GM23338 (cell line): ENCODE measurements around the gene PIGU. TPM values are rescaled to one million over a fixed set of nuclear protein-coding genes. Genes with fewer than 3 reads are reported as not detected.

Experiments used
- ATAC-seq: fragments of 200-7000 bp; cut with Tn5 transposase; 3 replicates; pipeline ENCODE4 v1.9.1; 2020
- DNase-seq: peaks from one replicate; pipeline ENCODE4 v3.0.0-alpha.2; 2015; ENCODE audit warnings: low spot score
- H2AFZ ChIP-seq: fragments of 200-600 bp; sonication (generic); 2 replicates; pipeline ENCODE4 v1.8.0; 2016; ENCODE audit warnings: antibody characterized with exemption, mild to moderate bottlenecking, moderate library complexity
- H3F3A ChIP-seq: fragments of 200-600 bp; sonication (generic); replicated peaks from 2 replicates; pipeline ENCODE4 v1.8.0; 2017; ENCODE audit warnings: antibody characterized with exemption, mixed run types, low read depth
- H3K27ac ChIP-seq: fragments of 200-600 bp; sonication (generic); 2 replicates; pipeline ENCODE4 v1.6.1; 2016; ENCODE audit warnings: low read depth
- H3K27me3 ChIP-seq: fragments of 200-600 bp; sonication (generic); 2 replicates; pipeline ENCODE4 v1.8.0; 2016; ENCODE audit warnings: mild to moderate bottlenecking, mixed run types, moderate library complexity; ENCODE audit not compliant: insufficient read depth
- H3K36me3 ChIP-seq: fragments of 200-600 bp; sonication (generic); 2 replicates; pipeline ENCODE4 v1.8.0; 2016; ENCODE audit warnings: mild to moderate bottlenecking; ENCODE audit not compliant: insufficient read depth
- H3K4me1 ChIP-seq: fragments of 200-600 bp; sonication (generic); 2 replicates; pipeline ENCODE4 v1.8.0; 2016; ENCODE audit warnings: mild to moderate bottlenecking, moderate library complexity; ENCODE audit not compliant: insufficient read depth
- H3K4me2 ChIP-seq: fragments of 200-600 bp; sonication (generic); 2 replicates; pipeline ENCODE4 v1.7.1; 2017; ENCODE audit warnings: mixed run types
- H3K4me3 ChIP-seq: fragments of 200-600 bp; sonication (generic); 2 replicates; pipeline ENCODE4 v1.6.1; 2016; ENCODE audit warnings: mixed run types
- H3K79me2 ChIP-seq: fragments of 200-600 bp; sonication (generic); replicated peaks from 2 replicates; pipeline ENCODE4 v1.8.0; 2017; ENCODE audit warnings: mild to moderate bottlenecking; ENCODE audit not compliant: insufficient read depth
- H3K9me2 ChIP-seq: fragments of 200-600 bp; sonication (generic); 2 replicates; pipeline ENCODE4 v1.8.0; 2017; ENCODE audit not compliant: insufficient read depth
- H4K20me1 ChIP-seq: fragments of 200-600 bp; sonication (generic); replicated peaks from 2 replicates; pipeline ENCODE4 v1.8.0; 2017; ENCODE audit warnings: mild to moderate bottlenecking; ENCODE audit not compliant: insufficient read depth
- H3K27ac Mint-ChIP-seq: 2 replicates; pipeline ENCODE4 v1.8.0; 2020; ENCODE audit warnings: inconsistent platforms, mild to moderate bottlenecking, moderate library complexity, mixed read lengths
- H3K27me3 Mint-ChIP-seq: 3 replicates; pipeline ENCODE4 v1.8.0; 2022; ENCODE audit warnings: low read depth, mild to moderate bottlenecking, moderate library complexity, mixed read lengths, inconsistent platforms; ENCODE audit not compliant: insufficient read depth, poor library complexity
- H3K36me3 Mint-ChIP-seq: 3 replicates; pipeline ENCODE4 v1.8.0; 2021; ENCODE audit warnings: low read depth, mild to moderate bottlenecking, inconsistent platforms, moderate library complexity, mixed read lengths
- H3K4me1 Mint-ChIP-seq: 3 replicates; pipeline ENCODE4 v1.8.0; 2020; ENCODE audit warnings: mild to moderate bottlenecking, inconsistent platforms, mixed read lengths
- H3K4me3 Mint-ChIP-seq: 3 replicates; pipeline ENCODE4 v1.8.0; 2021; ENCODE audit warnings: moderate library complexity, mild to moderate bottlenecking, inconsistent platforms, mixed read lengths
- H3K9me3 Mint-ChIP-seq: 3 replicates; pipeline ENCODE4 v1.8.0; 2020; ENCODE audit warnings: moderate library complexity, mild to moderate bottlenecking, inconsistent platforms, mixed read lengths
- CREB1 ChIP-seq: fragments of 250-450 bp; sonication (Bioruptor Pico); IDR thresholded peaks from 2 replicates; pipeline ENCODE4 v1.5.0; 2020; ENCODE audit warnings: low read depth, mild to moderate bottlenecking, moderate library complexity
- CTCF ChIP-seq, 2 experiments: fragments of 200-600 bp in 1 of 2; sonication (generic) in 1 of 2; conservative IDR thresholded peaks; 2 replicates each; pipeline versions ENCODE4 v1.5.1 to v1.6.1; 2016 to 2017; ENCODE audit warnings: antibody characterized with exemption in 2 of 2, low read depth in 2 of 2, mild to moderate bottlenecking in 2 of 2, moderate library complexity in 1 of 2
- ETS1 ChIP-seq: IDR thresholded peaks from 2 replicates; pipeline ENCODE4 v1.6.1; 2016; ENCODE audit warnings: antibody characterized with exemption
- EZH2 ChIP-seq: fragments of 200-600 bp; sonication (generic); IDR thresholded peaks from one replicate; pipeline ENCODE4 v1.8.0; 2017; ENCODE audit warnings: antibody characterized with exemption, mild to moderate bottlenecking, low read depth; ENCODE audit not compliant: unreplicated experiment
- EZH2phosphoT487 ChIP-seq: fragments of 200-600 bp; sonication (generic); IDR thresholded peaks from one replicate; pipeline ENCODE4 v1.8.1; 2018; ENCODE audit warnings: antibody characterized with exemption; ENCODE audit not compliant: unreplicated experiment
- JUNB ChIP-seq: IDR thresholded peaks from one replicate; pipeline ENCODE4 v1.6.1; 2016; ENCODE audit warnings: antibody characterized with exemption; ENCODE audit not compliant: unreplicated experiment
- NANOG ChIP-seq: IDR thresholded peaks from 2 replicates; pipeline ENCODE4 v1.6.1; 2016; ENCODE audit warnings: antibody characterized with exemption, borderline replicate concordance
- POLR2AphosphoS5 ChIP-seq: IDR thresholded peaks from 2 replicates; pipeline ENCODE4 v1.6.1; 2016; ENCODE audit warnings: antibody characterized with exemption, low read depth
- REST ChIP-seq: IDR thresholded peaks from one replicate; pipeline ENCODE4 v1.6.1; 2018; ENCODE audit warnings: antibody characterized with exemption; ENCODE audit not compliant: unreplicated experiment
- STAT1 ChIP-seq: IDR thresholded peaks from one replicate; pipeline ENCODE4 v1.6.1; 2016; ENCODE audit warnings: antibody characterized with exemption; ENCODE audit not compliant: unreplicated experiment
- ZNF114 ChIP-seq: fragments of 250-450 bp; sonication (Bioruptor Pico); IDR thresholded peaks from 2 replicates; pipeline ENCODE4 v1.5.0; 2020; ENCODE audit warnings: mild to moderate bottlenecking, moderate library complexity
- ZNF331 ChIP-seq: fragments of 250-450 bp; sonication (Bioruptor Pico); IDR thresholded peaks from 2 replicates; pipeline ENCODE4 v1.5.0; 2020; ENCODE audit warnings: low read depth, mild to moderate bottlenecking, moderate library complexity
- ZNF462 ChIP-seq: fragments of 250-450 bp; sonication (Bioruptor Pico); IDR thresholded peaks from 2 replicates; pipeline ENCODE4 v1.5.0; 2020; ENCODE audit warnings: mild to moderate bottlenecking, moderate library complexity
- polyA plus RNA-seq: library from polyadenylated mRNA; unstranded; fragments of >200 nt; fragmentation: Nextera tagmentation; extraction: Ambion mirVana; gene quantifications from 2 replicates; pipeline ENCODE4 v1.2.1, GENCODE V29; 2016
- total RNA-seq: library from RNA; depleted of rRNA; stranded (reverse); fragments of >200 nt; shearing (Covaris generic); gene quantifications from 2 replicates; pipeline ENCODE4 v1.2.3, GENCODE V29; 2014

PIGU gene
- total and polyA plus RNA-seq, 2 experiments from 2014 or later, result 24.3 to 28.9 TPM

- ATAC-seq (no peak), DNase-seq (no peak)
- Histone ChIP-seq H3K27me3 (no peaks in the 10 kb centered on the region), H3K4me3 (no peak overlapping the region), H3K9me2 (no peaks in the 10 kb centered on the region), H3K36me3 (no peaks in the 10 kb centered on the region; the same call in 1 of the 2 replicates), H4K20me1 (no peaks in the 10 kb centered on the region; the same call in 1 of the 2 replicates), H2AFZ (no peak overlapping the region), H3F3A (no peaks in the 10 kb centered on the region), H3K4me2 (no peak overlapping the region), H3K79me2 (no peaks in the 10 kb centered on the region), H3K27ac (no peak overlapping the region), H3K4me1 (no peaks in the 10 kb centered on the region)
- Mint-ChIP-seq H3K27me3 (peaks cover 4% of the 10 kb centered on the region), H3K9me3 (no peaks in the 10 kb centered on the region), H3K27ac (no peak overlapping the region), H3K36me3 (peaks cover 4% of the 10 kb centered on the region), H3K4me1 (no peaks in the 10 kb centered on the region), H3K4me3 (no peak overlapping the region)
- TF ChIP-seq NANOG (no peak), ETS1 (no peak), ZNF462 (no peak), EZH2 (no peak), POLR2AphosphoS5 (no peak), JUNB (no peak), ZNF114 (CRISPR knock-in tag) (no peak), CREB1 (no peak), EZH2phosphoT487 (no peak), CTCF (conservative IDR thresholded peaks at IDR 0.05; ENCODE audit: low read depth in 2 of 2) (no peak), STAT1 (no peak), ZNF331 (no peak), REST (no peak)
Measured at GRCh38 chr20:34582911-34583310, 94.0 kb downstream of the PIGU start.
